Fibroblast of skin of abdomen (primary cell): ENCODE results near the gene MGAT4A.
"Not testable (repeated sequence)": the region's sequence is repeated elsewhere in the genome, so short reads cannot be mapped to it uniquely, and the experiment has no call there.

Experiments
- DNase-seq: peaks from one replicate; pipeline ENCODE4 v3.0.0-alpha.2; 2013

The MGAT4A gene

DNA sequence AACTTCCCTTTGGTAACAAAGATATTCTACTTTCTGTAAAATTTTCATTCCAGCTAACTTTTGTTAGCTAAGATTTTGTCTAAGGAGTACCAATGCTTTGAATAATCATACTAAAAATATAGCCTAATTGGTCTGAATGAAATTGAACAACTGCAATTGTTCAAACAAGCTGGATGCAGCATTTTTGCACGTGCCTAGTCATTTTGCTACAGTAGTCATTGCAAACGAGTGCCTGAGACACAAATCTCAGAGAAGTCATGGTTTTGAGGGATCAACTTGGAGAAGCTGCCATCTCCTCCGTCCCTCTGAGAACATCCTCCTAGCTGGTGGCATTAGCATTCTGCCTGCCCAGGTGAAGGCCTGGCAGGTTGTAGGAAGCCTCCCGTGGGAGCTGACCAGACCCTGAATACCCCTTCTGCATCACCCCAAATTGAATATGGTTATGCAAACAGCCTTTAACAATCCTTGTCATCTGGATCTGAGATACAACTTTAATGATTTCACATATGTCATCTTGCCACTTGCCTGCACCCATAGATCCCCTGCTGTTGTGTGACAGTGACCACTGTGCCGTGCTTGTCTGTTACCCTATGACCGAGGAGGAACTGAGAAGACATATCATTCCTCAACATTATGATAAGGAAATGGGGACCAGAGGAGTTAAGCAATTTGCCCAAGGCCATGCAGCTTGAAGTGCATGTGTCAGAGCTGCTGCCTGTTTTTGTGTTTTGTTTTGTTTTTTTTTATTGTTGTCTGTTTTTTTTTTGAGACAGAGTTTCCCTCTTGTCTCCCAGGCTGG lies 29.1 kb upstream of the MGAT4A start:
- no peak for DNase-seq

DNA sequence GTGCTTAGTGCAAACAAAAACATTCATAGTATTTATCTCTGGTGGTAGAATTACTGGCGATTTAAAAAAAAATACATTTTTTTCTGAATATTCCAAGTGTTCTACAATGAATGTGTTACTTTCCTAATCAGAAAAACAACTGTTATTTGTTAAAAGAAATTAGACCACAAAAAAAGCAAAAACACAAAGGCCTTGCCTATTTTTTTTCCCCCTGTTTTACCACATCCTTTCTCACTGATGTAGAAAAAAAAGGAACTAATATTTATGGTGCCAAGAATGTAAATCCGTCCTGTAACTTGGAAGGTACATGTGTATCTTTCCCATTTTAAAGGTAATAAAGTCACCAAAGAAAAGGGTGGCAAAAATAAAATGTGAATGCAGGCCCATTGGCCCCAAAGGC lies 28.4 kb upstream of the MGAT4A start:
- no peak for DNase-seq

DNA sequence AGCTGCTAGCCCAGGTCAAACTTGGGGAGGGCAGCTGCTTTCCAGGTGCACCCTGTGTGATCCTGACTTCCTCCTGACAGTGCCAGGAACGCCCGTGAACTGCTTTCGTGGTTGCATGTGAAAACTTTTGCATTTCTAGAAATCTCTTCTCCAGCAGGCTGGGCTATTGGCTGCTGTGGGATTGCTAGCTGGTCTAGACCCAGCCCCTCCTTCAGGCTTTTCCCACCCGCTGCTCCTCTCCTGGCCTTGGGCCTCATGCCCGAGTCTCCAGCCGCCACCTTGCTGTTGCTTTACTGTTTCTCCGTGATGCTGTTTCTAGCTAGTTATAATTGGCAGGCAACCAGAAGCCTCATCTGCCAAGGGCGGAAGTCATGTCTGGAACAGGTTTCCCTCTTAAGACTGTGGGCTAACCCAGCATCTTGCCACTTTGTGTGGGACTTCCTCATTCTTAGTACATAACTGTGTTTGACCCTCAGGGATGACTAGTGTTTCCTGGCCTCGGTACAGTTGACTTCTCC lies 27.0 kb upstream of the MGAT4A start:
- DNase-seq, result peak; percentile 88

DNA sequence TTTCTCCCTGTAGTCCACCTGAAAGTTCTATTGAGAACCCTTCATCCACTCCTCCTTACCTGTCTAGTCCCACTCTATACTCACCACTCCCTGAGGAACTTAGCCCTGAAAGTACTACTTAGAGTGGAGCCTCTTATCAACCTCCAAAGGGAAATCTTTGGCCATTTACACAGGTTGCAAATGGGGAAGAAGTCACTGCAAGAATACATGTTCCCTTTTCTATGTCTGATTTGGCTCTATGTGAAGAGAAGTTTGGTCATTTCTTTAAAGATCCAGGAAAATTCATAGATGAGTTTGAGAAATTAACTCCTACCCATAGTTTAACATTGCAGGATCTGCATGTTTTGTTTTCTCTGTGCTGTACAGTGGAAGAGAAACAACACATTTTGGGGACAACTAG lies 22.9 kb upstream of the MGAT4A start:
- no peak for DNase-seq

DNA sequence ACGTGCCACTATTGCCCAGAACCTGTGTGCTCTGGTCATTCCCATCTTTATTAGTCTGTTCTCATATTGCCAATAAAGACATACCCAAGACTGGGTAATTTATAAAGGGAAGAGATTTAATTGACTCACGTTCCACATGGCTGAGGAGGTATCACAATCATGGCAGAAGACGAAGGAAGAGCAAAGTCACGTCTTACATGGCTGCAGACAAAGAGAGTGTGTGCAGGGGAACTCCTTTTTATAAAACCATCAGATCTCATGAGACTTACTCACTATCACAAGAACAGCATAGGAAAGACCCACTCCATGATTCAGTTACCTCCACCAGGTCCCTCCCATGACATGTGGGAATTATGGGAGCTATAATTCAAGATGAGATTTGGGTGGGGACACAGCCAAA lies 21.8 kb upstream of the MGAT4A start:
- not testable (repeated sequence) for DNase-seq

DNA sequence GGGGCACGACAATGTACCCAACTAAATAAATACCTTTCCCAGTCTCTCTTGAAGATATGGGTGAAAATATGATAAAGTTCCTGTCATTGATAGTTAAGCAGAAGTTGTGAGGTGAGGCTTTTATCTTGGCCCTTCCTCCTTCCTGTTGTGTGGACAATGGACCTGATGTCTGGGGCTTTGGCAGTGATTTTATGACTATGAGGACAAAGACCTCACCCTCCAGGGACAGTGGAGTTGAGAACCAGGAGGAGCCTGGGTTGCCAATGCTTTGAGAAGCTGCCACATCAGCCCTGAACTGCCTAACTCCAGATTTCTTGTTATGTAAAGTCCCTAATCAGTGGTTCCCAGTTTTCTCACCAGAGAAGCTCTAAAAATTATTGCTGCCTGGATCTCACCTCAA lies 20.8 kb upstream of the MGAT4A start:
- no peak for DNase-seq

DNA sequence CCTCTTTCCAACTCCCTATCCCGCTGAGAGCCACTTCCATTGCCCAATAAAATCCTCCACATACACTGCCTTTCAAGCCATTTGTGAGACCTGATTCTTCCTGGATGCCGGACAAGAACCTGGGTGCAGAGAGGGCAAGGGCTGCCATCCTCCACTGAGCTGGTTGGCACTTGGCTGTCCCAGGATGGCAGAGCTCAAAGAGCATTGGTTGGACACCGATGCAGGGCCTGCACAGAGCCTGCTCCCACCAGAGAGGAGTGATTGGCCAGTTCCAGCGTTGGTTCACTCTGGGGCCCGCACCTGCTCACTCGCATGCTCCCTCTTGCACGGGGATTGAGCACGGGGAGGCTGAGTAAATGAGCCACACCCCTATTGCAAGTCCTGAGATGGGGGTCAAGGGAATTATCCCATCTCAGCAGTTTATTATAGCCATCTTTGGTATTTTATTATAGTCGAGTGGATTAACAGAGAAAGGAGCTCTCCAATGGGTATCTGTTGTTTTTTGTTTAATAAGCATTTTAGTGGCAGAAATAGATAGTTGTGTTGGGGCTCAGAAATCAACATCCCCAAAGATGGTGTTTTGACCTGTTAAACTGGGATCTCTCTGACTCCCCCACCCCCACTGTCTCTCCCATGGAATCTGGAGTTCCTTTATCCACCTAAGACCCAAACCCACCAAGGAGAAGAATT lies 19.8 kb upstream of the MGAT4A start:
- DNase-seq, result no peak

DNA sequence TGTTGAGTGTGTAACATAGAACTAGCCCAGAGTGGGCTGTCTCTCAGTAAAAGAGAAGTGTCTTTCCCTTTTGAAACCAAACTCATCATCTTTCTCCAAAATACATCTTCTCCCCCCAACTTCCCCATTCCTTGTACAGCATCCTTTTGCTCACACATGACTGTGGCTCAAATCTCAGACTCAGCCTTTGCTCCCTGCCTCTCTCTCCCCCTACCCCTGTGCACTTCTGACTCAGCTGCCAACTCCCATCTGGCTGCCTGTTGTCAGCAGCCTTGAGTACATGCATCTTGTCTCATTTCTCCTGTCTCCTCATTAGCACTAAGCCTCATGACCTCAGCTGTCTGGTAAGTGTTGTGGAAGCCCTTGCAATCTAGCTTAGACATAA lies 18.1 kb upstream of the MGAT4A start:
- DNase-seq, result peak; percentile 40

DNA sequence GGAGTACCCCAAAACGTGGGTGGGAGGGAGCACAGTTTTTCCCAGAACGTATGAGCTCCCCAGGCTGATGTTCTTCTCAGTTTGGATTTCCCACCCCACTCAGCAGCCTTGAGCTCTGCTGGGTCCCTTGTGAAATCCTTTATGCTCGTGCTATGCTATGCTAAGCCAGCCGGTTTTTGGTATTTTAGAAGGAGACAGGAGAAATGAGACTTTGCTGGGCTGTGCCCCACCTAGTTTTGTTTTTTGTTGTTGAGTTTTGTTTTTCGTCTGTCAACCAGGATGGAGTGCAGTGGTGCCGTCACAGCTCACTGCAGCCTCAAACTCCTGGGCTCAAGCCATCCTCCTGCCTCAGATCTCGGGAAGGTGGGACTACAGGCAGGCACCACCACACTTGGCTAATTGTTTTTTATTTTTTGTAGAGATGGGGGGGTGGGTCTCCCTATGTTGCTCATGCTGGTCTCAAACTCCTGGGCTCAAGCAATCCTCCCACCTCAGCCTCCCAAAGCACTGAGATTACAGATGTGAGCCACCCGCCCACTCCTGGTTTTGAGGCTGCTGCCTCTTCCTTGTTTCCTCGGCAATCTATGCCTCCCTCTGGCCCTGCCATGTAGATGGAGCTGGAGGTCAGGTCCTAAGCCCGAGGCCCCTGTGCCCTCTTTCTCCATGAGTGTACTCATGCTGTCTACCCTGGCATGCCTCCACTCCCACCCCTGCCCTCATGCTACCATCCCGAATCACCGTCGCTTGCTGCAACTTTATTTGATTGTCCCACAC lies 17.5 kb upstream of the MGAT4A start:
- no peak for DNase-seq

DNA sequence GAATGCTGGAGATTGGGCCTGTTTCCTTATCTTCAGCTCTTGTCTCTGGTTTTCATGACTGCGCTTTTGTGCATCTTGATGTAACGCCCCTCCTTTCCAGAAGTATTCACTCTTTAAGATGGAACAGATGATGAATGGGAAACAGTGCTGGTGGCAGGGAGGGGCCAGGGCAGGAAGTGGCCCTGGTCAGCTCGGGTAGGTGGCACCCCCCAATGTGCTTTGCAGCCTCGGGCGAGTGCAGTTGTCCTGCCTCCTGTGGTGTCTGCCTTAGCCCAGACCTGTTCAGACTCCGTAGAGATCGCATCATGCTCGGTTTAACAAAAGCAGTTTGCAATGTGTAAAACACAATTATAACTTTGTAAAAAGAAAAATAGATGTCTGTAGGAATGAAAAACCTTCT lies 17.0 kb upstream of the MGAT4A start:
- DNase-seq, result no peak

DNA sequence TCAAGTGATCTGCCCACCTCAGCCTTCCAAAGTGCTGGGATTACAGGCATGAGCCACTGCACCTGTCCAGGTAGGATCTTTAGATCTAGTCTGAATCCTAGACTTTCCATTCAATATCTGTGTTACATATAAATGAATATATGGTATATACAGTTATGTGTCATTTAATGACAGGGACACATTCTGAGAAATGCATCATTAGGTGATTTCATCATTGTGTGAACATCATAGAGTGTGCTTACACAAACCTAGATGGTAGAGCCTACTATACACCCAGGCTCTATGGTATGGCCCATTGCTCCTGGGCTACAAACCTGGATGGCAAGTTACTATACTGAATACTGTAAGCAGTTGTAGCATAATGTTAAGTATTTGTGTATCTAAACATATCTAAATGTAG lies 15.5 kb upstream of the MGAT4A start:
- no peak for DNase-seq

DNA sequence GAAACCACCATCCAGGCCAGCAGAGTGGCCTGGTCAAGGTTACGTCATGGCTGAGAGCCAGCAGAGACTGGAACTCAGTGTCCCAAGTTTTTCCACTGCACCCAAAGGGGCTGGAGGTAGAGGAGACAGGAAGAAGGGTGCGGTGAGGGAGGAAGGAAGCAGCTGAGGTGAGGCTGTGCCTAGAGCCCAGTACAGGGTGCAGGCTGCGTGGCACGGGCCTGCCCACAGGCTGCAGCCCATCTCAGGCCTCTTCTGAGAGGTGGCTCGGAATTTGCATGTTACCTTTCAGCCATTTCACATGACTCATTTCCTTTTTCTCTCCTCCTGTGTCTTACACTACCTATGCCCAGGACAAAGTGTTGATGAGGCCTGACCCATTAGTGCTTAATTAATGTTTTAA lies 13.7 kb upstream of the MGAT4A start:
- no peak for DNase-seq

DNA sequence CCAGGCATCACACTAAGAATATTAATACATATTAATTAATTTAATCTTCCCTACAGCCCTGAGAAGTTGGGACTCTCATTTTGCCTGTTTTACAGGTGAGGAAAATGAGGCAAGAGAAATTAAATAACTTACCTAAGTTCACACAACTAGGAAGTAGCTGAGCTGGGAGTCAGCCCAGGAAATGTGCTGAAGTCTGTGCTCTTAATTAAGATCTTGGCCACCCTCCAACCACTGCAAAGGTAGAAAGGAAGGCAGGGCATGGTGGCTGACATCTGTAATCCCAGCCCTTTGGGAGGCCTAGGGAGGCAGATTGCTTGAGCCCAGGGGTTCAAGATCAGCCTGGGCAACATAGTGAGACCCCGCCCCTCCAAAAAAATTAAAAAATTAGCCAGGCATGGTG lies 12.9 kb upstream of the MGAT4A start:
- DNase-seq, result no peak

DNA sequence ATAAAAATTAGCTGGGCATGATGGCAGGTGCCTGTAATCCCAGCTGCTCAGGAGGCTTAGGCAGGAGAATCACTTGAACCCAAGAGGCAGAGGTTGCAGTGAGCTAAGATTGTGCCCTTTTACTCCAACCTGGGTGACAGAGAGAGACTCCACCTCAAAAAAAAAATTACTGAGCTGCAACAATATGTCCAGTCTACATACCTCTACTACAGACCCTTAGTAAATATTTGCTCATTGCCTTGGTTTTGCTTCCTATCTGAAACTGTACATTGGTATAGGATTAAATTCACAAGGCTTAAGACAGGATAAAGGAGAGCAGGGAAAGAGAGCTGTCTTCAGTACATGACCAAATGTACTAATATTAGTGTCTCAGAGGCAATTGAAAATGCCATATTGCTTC lies 8.1 kb upstream of the MGAT4A start:
- DNase-seq, result no peak

DNA sequence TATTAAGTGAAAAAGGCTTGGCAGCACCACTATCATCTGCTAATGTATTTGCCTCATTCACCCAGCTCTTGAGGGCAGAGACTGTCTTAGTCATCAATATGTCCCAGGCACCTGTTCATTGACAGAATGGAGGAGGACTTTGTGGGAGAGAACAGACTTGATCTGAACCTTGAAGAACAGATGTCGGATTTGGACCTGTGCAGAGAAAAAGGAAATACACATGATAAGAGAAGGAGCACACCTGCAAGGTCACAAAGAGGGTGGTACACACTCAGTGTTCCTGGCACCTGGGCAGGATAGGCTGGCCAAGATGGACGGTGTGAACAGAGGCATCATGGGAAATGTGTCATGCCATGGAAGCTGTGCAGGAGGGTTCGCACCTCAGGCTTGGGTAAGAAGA lies 7.4 kb upstream of the MGAT4A start:
- DNase-seq, result no peak

DNA sequence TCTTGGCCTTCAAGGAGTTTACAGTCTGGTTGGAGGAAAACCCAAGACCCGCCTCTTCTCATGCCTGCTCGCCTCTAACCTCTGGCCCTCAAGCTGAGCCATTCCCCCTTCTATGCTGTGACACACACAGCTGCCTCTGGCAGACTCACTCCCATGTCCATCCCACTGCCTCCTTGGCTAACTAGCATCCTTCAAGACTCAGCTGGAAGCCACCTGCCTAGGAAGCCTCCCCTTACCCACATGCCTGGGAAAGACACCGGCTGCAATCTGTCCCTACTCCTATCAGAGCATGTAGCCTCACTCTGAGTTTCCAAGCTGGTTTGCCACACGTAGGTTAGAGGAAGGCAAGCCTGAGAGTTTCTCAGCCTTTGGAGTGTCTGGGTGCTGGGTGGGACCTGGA lies 6.9 kb upstream of the MGAT4A start:
- DNase-seq, result no peak

DNA sequence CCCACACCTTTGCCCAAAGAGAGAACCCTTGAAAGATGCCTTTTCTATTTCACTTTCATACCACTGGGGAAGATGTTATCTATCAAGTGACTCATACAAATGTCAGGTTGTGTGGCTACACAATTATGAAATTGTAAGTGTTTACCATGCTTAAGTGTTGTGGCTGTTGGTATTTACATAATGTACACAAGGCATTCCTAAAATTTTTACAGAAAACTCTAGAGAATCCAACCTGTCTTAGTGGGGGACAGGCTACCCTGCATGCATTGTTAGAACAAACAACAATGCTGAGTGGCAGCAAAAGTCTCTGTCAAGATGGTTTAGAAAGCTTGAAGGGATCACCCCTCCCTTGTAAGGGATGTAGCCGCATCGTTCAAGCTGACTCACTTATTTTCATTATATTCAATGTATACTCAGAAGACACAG lies 5.5 kb upstream of the MGAT4A start:
- DNase-seq, result no peak

DNA sequence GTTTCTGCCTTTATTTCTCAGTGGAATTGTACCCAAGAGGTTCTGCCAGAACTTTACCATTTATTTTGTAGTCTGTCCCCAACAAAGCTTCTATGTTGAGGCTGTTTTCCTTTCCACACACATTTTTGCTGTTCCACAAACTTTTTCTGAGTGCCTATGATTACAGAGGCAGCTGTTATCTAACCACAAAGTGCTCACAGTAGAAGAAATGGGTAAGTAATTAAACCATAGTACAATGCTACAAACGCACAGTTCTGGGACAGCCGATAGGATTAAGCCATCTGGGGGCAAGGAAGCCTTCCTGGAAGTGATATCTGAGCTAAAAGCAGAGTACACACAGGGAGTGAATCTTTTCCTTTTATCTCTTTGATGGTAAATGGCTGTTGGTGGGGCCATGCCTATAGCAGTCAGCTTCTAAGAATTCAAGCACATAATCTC lies 3.9 kb upstream of the MGAT4A start:
- no peak for DNase-seq

DNA sequence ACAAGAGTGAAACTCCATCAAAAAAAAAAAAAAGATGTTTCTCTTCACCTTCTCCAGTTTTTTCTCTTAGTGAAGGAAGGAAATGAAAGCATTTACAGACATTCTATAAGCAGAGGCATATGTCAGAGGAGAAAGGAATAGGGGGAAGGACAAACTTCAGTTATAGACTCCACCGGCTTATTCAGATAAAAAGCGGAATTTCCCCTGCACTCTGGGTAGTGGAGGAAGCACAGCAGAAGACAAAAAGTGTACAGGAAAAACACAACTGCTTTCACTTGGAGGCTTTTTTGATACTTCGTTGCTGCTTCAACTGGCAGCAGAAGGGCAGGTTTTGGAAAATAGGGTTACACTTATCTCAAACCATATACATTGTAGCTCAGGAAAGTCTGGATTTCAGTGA lies 3.2 kb upstream of the MGAT4A start:
- no peak for DNase-seq

DNA sequence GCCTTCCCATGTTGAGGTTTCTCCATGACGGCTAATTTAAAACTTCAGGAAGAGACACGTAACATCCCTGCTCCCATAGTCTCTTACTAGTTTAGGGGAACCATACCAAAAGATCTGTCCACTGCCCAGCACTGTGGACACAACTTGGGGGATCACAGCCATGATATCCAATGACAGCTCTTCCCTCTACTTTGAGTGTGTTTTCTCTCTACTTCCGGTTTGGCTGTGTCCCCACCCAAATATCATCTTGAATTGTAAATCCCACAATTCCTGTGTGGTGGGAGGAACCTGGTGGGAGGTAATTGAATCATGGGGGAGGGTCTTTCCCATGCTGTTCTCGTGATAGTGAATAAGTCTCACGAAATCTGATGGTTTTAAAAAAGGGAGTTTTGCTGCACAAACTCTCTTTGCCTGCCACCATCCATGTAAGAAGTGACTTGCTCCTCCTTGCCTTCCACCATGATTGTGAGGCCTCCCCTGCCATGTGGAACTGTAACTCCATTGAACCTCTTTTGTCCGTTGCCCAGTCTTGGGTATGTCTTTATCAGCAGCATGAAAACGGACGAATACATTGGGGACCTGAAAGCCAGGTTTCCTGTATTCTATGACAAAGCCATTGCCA lies 1.6 kb upstream of the MGAT4A start:
- DNase-seq, result no peak

DNA sequence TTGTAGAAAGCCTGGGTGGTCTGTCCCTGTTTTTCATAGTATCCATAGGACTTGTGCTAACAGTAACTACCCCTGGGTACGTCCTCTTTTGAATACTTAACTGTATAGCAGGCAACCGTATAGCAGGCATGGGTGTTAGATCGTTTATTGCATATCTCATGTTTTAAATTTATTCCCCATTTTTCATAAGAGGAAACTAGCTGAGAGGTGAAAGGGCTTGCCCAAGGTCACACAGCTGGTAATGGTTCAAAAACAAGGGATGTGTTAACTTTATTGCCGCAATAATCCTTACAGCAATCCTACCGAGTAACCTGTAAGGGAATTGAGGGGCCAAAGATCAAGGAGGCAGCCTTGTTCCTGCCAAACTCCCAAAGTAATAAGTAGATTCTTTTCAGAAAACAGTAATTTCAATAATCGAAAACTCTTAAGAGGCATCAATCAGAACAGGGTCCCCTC lies 990 bp upstream of the MGAT4A start:
- no peak for DNase-seq

DNA sequence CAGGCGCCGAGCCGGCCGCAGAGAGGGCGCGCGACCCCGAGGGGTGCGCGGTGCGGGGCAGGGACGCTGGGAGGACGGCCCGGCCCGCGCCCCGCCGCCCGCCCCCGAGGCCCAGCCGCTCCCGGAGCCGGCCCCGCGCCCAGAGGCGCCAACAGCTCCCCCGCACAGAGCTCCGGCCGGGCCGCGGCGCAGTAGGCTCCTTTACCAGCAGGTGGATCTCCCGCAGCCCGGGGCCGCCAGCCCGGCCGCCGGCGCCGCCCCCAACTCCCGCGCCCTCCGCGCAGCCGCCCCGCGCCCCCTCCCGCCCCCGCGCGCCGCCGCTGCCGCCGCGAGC lies 258 bp downstream of the MGAT4A start:
- DNase-seq, result no peak
